Effector memory CD8-positive, alpha-beta T cell (primary cell): ENCODE results near the gene ACR.

Experiments
- ATAC-seq: fragments of 150-1000 bp; cut with Tn5 transposase; replicated peaks from 2 replicates; pipeline ENCODE4 v1.10.0; 2021; ENCODE audit warnings: mild to moderate bottlenecking, moderate library complexity
- DNase-seq, 3 experiments: peaks; one replicate each; pipeline ENCODE4 v3.0.0; 2021
- H3K27ac Mint-ChIP-seq, 2 donors: one replicate each; pipeline ENCODE4 v1.8.0; 2022; ENCODE audit warnings: mild to moderate bottlenecking in 2 of 2, mixed read lengths in 2 of 2, moderate library complexity in 2 of 2
- H3K27me3 Mint-ChIP-seq, 2 donors: one replicate each; pipeline ENCODE4 v1.8.0; 2022; ENCODE audit warnings: mixed read lengths in 2 of 2
- H3K36me3 Mint-ChIP-seq: one replicate; pipeline ENCODE4 v1.8.0; 2022; ENCODE audit warnings: mild to moderate bottlenecking, moderate library complexity, mixed read lengths; ENCODE audit not compliant: insufficient read depth
- H3K4me1 Mint-ChIP-seq, 2 donors: one replicate each; pipeline ENCODE4 v1.8.0; 2022; ENCODE audit warnings: low read depth in 2 of 2, mixed read lengths in 2 of 2
- H3K4me3 Mint-ChIP-seq, 2 donors: one replicate each; pipeline ENCODE4 v1.8.0; 2022; ENCODE audit warnings: mild to moderate bottlenecking in 2 of 2, mixed read lengths in 2 of 2, moderate library complexity in 2 of 2
- H3K9me3 Mint-ChIP-seq, 2 donors: one replicate each; pipeline ENCODE4 v1.8.0; 2022; ENCODE audit warnings: mixed read lengths in 2 of 2

Gene ACR

GRCh38 chr22:50716290-50717024 is 21.5 kb upstream of the ACR start:
- Mint-ChIP-seq H3K9me3 (no peaks in the 10 kb centered on the region), H3K4me1 (peaks cover 0 to 2% of the 10 kb centered on the region in 2 donors), H3K27ac (peak overlapping the region in 1 of 2 donors; percentile 66), H3K36me3 (no peaks in the 10 kb centered on the region), H3K27me3 (peaks cover 18 to 34% of the 10 kb centered on the region in 2 donors), H3K4me3 (no peak overlapping the region)
- ATAC-seq (no peak), DNase-seq (no peak)

GRCh38 chr22:50717709-50718351 is 20.2 kb upstream of the ACR start:
- no peak overlapping the region for H3K27ac Mint-ChIP-seq
- no peak overlapping the region for H3K4me3 Mint-ChIP-seq
- peaks cover 22 to 40% of the 10 kb centered on the region in 2 donors for H3K27me3 Mint-ChIP-seq
- no peaks in the 10 kb centered on the region for H3K9me3 Mint-ChIP-seq
- no peak for ATAC-seq
- no peak for DNase-seq
- no peaks in the 10 kb centered on the region for H3K36me3 Mint-ChIP-seq
- H3K4me1 Mint-ChIP-seq, result peaks cover 0 to 2% of the 10 kb centered on the region in 2 donors

DNA sequence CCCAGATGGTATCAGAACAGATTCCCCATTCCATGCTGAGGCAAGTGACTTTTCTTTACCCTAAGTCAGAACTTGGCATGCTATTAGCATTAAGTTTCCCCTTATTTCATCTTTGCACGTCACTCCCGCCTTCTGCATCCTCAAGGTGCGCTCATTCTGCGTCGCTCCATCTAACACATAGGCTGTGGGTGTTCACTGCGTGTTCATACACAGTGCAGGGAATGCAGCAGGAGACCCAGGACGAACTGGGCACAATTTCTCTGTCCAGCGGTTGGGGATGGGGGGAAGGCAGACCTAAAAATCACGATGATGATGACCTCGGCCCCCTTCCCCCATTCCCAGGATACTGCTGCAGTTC is 19.7 kb upstream of the ACR start:
- no peaks in the 10 kb centered on the region for H3K36me3 Mint-ChIP-seq
- ATAC-seq, result no peak
- no peak for DNase-seq
- H3K4me3 Mint-ChIP-seq, result no peak overlapping the region
- no peaks in the 10 kb centered on the region for H3K9me3 Mint-ChIP-seq
- peaks cover 27 to 45% of the 10 kb centered on the region in 2 donors for H3K27me3 Mint-ChIP-seq
- peaks cover 0 to 2% of the 10 kb centered on the region in 2 donors for H3K4me1 Mint-ChIP-seq
- H3K27ac Mint-ChIP-seq, result no peak overlapping the region

GRCh38 chr22:50719814-50720300 is 18.1 kb upstream of the ACR start:
- H3K27me3 Mint-ChIP-seq, result peaks cover 27 to 47% of the 10 kb centered on the region in 2 donors
- ATAC-seq, result no peak
- no peaks in the 10 kb centered on the region for H3K9me3 Mint-ChIP-seq
- H3K4me3 Mint-ChIP-seq, result no peak overlapping the region
- H3K36me3 Mint-ChIP-seq, result no peaks in the 10 kb centered on the region
- H3K27ac Mint-ChIP-seq, result no peak overlapping the region
- DNase-seq, result no peak
- peaks cover 0 to 2% of the 10 kb centered on the region in 2 donors for H3K4me1 Mint-ChIP-seq

GRCh38 chr22:50720301-50721256 is 17.4 kb upstream of the ACR start:
- DNase-seq (no peak), ATAC-seq (no peak)
- H3K36me3 Mint-ChIP-seq, result no peaks in the 10 kb centered on the region
- H3K4me1 Mint-ChIP-seq, result no peaks in the 10 kb centered on the region
- H3K4me3 Mint-ChIP-seq, result no peak overlapping the region
- H3K9me3 Mint-ChIP-seq, result no peaks in the 10 kb centered on the region
- H3K27ac Mint-ChIP-seq, result no peak overlapping the region
- H3K27me3 Mint-ChIP-seq, result peaks cover 27 to 41% of the 10 kb centered on the region in 2 donors

- Mint-ChIP-seq H3K4me1 (no peaks in the 10 kb centered on the region), H3K27me3 (peaks cover 21 to 33% of the 10 kb centered on the region in 2 donors), H3K36me3 (no peaks in the 10 kb centered on the region), H3K27ac (no peak overlapping the region), H3K4me3 (no peak overlapping the region), H3K9me3 (no peaks in the 10 kb centered on the region)
- DNase-seq (no peak), ATAC-seq (no peak)
These were observed 16.7 kb upstream of the ACR start for GRCh38 chr22:50721257-50721844.

GRCh38 chr22:50722048-50722701 is 15.8 kb upstream of the ACR start:
- DNase-seq (no peak), ATAC-seq (no peak)
- H3K4me3 Mint-ChIP-seq, result no peak overlapping the region
- no peaks in the 10 kb centered on the region for H3K4me1 Mint-ChIP-seq
- no peaks in the 10 kb centered on the region for H3K36me3 Mint-ChIP-seq
- no peaks in the 10 kb centered on the region for H3K9me3 Mint-ChIP-seq
- peaks cover 14 to 30% of the 10 kb centered on the region in 2 donors for H3K27me3 Mint-ChIP-seq
- H3K27ac Mint-ChIP-seq, result peak overlapping the region in 1 of 2 donors; percentile 78

- no peak overlapping the region for H3K4me3 Mint-ChIP-seq
- no peaks in the 10 kb centered on the region for H3K9me3 Mint-ChIP-seq
- DNase-seq (no peak), ATAC-seq (no peak)
- H3K27ac Mint-ChIP-seq, result peak overlapping the region in 1 of 2 donors; percentile 78
- H3K36me3 Mint-ChIP-seq, result peaks cover 2% of the 10 kb centered on the region
- no peaks in the 10 kb centered on the region for H3K4me1 Mint-ChIP-seq
- H3K27me3 Mint-ChIP-seq, result peaks cover 15 to 30% of the 10 kb centered on the region in 2 donors
These were observed 15.1 kb upstream of the ACR start for GRCh38 chr22:50722716-50723428.

- DNase-seq, result no peak
- H3K36me3 Mint-ChIP-seq, result peaks cover 3% of the 10 kb centered on the region
- ATAC-seq, result no peak
- H3K27ac Mint-ChIP-seq, result peak overlapping the region in 1 of 2 donors; percentile 60
- H3K9me3 Mint-ChIP-seq, result no peaks in the 10 kb centered on the region
- H3K4me1 Mint-ChIP-seq, result no peaks in the 10 kb centered on the region
- peaks cover 14 to 26% of the 10 kb centered on the region in 2 donors for H3K27me3 Mint-ChIP-seq
- no peak overlapping the region for H3K4me3 Mint-ChIP-seq
These were observed 14.0 kb upstream of the ACR start for GRCh38 chr22:50723991-50724390.

DNA sequence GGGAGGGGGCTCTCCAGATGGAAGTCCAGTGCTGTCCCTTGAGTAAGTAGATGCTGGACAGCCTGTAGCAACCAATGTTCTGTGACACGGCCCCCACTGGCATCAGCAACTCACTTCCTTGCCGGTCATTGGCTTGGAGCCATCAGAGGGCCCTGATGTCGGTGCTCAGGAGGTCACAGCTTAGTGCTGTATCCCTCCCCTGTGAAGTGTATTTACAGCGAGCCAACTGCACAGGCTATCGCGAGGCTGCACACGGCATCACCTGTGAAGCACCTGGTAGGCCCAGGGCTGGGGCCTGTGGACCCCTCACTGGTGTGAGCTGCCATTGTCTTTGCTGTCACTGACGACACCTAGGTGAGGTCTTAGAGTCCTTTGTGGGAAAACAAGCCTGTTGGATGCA is 13.4 kb upstream of the ACR start:
- Mint-ChIP-seq H3K27ac (peak overlapping the region in 1 of 2 donors; percentile 60), H3K4me1 (no peaks in the 10 kb centered on the region), H3K9me3 (no peaks in the 10 kb centered on the region), H3K36me3 (peaks cover 3% of the 10 kb centered on the region), H3K4me3 (no peak overlapping the region), H3K27me3 (peaks cover 14 to 26% of the 10 kb centered on the region in 2 donors)
- ATAC-seq, result no peak
- no peak for DNase-seq

DNA sequence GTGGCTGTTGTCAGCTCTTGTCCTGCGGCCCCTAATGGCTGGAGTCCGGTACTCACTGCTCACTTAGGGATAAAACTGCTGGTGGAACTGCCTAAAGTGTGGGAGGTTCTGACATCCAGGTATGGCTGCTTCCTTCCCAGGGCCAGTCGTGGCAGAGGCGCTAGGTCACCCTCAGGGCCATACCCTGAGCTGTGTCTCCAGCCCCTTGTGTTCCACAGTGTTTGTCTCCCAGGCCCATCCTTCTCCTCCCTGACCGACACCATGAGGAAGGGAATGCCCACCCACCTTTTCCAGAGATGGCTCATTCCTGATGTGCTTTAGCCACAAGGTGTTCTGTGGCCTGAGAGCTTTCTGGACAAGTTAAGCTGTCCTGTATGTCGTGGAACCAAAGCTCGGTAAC is 12.4 kb upstream of the ACR start:
- Mint-ChIP-seq H3K27me3 (peaks cover 14 to 26% of the 10 kb centered on the region in 2 donors), H3K36me3 (peaks cover 3% of the 10 kb centered on the region)
- no peak for ATAC-seq

GRCh38 chr22:50726643-50727340 is 11.2 kb upstream of the ACR start:
- Mint-ChIP-seq H3K9me3 (no peaks in the 10 kb centered on the region), H3K36me3 (peaks cover 3% of the 10 kb centered on the region), H3K27ac (no peak overlapping the region), H3K4me3 (no peak overlapping the region), H3K4me1 (no peaks in the 10 kb centered on the region), H3K27me3 (peaks cover 14 to 26% of the 10 kb centered on the region in 2 donors)
- DNase-seq (no peak), ATAC-seq (no peak)

More for the DNA sequence above, 12.4 kb upstream of the ACR start:
- H3K4me1 Mint-ChIP-seq, result no peaks in the 10 kb centered on the region
- H3K4me3 Mint-ChIP-seq, result no peak overlapping the region
- no peak for DNase-seq
- no peaks in the 10 kb centered on the region for H3K9me3 Mint-ChIP-seq
- H3K27ac Mint-ChIP-seq, result no peak overlapping the region
